NCI-H1417 (cell line): ENCODE results near the gene MRPS10.
"Not testable (repeated sequence)": the region's sequence is repeated elsewhere in the genome, so short reads cannot be mapped to it uniquely, and the experiment has no call there.

Source experiments
- DNase-seq, 3 experiments: peaks; one replicate each; lab custom pipeline; 2025; lab: John Stamatoyannopoulos, UW

The MRPS10 gene

DNA sequence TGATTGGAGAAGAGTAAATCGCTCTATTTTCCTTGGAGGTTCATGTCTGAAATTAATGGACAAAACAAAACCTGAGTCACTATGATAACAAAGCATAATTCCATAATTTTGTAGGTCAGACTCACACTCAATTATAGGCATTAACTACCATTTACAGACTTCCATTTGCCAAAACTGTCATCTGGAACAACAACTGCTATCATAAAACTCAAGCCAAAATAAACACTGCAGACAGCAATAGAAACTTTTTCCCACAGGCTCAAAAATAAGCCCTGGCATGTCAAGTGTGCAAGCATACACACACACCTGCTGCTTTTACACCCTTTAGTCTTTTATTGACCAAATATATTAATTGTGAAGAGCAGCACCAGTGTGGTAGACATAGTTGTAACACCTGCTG lies 7.1 kb downstream of the MRPS10 start:
- peak in 2 of 3 experiments; percentile 66 to 95 for DNase-seq

DNA sequence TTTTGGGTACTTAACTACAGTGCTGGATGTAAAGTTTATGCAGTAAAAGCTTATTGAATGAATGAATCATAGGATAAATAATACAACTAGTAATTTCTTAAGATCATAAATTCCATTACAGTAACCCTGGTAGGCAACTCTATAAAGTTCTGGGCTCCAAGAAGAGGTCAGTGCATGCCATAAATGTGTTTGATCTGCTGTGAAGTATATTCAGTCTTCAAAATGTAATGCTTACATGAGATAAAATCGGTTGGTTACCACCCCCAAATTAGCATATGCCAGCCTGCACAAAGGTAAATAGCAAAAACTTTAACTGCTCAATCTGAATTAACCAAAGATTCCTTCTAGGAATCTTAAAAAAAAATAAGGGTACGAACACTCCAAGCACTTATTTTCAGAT lies 10.1 kb downstream of the MRPS10 start:
- DNase-seq = not testable (repeated sequence)

DNA sequence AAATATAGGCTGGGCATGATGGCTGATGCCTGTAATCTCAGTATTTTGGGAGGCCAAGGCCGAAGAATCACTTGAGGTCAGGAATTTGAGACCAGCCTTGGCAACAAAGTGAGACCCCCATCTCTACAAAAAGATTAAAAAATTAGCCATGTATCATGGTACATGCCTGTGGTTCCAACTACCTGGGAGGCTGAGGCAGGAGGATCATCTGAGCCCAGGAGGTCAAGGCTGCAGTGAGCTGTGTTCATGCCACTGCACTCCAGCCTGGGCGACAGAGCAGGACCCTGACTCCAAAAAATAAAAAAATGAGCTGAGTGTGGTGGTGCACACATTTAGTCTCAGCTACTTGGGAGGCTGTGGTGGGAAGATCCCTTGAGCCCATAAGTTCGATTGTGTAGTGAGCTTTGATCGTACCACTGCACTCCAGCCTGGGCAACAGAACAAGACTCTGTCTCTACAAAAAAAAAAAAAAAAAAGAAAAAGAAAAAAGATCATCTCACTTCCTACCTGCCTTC lies 12.8 kb downstream of the MRPS10 start:
- no peak for DNase-seq

- DNase-seq = no peak
These were observed 14.5 kb downstream of the MRPS10 start for GRCh38 chr6:42203183-42203582.

DNA sequence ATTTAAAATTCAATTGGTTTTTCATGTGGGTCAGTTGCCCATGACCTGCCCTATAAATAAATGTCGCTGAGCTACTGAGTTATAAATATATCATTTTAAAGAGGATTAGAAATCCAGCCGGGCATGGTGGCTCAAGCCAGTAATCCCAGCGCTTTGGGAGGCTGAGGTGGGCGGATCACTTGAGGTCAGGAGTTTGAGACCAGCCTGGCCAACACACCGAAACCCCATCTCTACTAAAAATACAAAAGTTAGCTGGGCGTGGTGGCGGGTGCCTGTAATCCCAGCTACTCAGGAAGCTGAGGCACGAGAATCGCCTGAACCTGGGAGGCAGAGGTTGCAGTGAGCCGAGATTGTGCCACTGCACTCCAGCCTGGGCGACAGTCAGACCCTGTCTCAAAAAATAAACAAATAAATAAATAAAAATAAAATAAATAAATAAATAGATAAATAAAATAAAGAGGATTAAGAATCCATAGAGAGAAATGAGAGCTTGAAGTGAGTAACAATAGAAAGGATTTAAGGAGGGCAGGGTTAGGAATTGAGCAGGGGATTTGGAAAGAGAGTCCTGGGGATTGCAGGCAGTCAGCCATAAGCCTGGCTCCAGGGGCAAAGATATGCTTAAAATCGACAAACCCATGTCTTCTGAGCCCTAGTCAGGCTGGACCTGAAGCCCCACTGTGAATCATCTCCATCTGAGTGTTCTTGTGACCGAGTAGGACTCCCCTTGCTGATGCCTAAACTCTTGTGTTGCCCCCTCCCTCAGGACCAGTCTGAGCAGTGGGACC lies 15.3 kb downstream of the MRPS10 start:
- DNase-seq = not testable (repeated sequence)

DNA sequence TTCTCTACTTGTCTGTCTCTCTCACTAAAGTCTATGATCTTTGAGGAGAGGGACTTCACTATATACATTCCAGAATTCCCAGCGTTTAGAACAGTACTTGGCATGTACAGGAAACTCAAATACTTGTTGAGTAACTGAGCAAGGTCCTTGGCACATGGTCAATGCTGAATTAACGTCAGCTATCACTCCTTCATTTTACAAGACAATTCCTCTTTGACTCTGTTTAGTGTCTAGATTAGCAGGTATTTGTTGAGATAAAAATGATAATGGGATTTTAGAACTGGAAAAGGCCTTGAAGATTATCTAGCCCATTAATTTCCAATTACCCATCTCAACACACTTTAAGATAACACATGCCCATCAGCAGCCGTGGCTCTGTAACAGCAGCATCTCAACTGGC lies 16.3 kb downstream of the MRPS10 start:
- DNase-seq = no peak

DNA sequence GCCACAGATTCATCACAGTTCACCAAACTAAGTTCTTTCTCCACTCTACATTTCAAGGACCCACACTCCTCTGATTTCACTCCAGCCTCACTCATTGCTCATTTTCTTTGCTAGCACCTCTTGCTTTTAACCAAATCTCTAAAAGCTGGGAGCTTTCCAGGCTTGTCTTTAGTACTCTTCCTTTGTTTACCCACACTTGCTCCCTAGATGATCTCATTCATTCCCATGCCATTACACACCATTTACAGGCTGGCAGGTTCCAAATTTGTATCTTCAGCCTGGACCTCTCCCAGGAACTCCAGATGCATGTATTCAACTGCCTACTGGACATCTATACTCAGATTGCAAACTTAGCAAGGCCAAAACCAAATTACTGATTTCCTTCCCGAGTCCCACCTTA lies 17.6 kb downstream of the MRPS10 start:
- DNase-seq = no peak

DNA sequence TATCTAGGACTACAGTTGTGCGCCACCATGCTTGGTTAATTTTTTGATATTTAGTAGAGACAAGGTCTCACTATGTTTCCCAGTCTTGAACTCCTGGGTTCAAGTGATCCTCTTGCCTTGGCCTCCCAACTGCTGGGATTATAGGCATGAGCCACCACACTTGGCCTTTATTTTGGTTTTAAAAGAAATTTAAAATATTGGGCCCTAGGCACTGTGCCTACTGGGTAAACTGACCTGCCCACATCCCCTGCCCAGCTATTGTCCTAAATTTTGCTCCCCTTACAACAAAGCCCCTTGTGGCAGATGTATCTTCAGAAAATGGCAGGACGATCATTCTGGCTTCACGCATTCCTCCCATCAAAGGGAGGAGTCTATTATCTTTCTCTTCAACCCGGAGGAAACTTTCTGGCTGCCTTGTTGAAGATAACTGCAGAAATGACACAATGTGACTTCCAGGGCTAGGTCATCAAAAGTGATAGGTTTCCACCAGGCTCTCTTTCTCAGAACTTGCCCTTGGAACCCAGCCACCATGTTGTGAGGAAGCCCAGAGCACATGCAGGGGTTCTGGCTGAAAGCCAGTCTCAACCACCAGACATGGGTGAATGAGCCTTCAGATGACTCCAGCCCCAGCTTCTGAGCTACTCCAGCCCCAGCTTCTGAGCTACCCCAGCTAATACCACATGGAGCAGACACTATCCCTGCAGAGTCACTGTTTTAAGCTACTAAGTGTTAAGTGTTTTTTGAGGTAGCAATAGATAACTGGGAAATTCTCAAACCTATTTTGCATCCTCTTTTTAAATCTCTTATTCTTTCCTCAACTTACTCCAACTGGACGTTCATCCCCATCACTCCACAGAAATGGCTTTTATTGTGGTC lies 18.3 kb downstream of the MRPS10 start:
- no peak for DNase-seq

DNA sequence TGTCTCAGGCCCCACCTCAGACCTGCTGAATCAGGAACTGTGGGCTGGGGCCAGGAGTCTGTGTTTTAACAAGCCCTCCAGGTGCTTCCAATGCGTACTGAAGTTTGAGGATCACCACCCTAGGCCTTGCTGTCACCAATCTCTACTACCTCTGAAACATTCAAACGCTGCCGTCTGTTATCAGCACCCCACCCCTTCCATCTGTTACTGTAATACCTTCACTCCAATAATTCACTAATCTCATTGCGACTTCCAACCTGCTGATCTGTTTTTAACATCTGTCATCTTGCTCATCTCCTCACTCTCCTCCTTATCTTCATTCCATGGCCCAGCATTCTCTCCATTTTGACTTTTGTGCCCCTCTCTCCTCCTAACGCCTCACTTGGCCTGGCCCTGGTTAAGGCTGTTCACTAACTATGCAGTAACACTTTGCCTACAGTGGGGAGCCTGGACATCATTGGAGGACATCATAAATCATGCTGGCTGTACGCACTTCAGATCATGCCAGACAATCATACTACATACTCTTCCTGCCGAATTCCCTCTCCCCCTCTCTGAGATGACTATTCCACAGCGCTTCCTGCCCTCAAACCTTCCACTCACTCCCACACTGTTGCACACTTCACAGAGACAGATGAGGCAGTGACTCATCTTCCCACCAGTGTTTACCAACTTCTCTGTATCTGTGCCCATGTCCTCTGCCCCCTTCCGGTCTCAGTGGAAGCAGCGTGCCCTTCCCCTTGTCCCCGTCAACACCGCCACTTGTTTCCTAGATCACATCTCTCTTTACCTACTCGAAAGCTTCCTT lies 19.9 kb downstream of the MRPS10 start:
- DNase-seq = peak in 2 of 3 experiments; percentile 4 to 32

- no peak for DNase-seq
These were observed 22.2 kb downstream of the MRPS10 start for GRCh38 chr6:42195415-42195814.

GRCh38 chr6:42194056-42194455 lies 23.6 kb downstream of the MRPS10 start:
- DNase-seq = no peak

DNA sequence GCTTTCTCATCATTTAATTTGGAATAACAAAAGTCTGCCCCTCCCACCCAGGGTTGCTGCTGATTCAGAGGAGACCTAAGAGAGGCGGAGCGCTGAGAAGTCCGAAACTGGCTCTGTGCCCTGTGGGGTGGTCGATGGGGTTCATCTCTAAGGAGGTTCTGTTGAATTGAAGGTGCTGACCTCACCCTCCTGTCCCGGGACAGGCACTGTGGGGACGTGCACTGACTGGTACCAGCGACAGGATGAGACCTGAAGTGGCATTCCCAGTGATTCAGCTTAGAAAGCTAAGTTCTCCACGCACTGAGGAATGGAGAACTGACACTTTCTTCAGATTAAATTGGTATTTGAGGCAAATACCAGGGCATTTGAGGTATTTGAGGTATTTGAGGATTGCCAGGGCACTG lies 24.2 kb downstream of the MRPS10 start:
- no peak for DNase-seq

DNA sequence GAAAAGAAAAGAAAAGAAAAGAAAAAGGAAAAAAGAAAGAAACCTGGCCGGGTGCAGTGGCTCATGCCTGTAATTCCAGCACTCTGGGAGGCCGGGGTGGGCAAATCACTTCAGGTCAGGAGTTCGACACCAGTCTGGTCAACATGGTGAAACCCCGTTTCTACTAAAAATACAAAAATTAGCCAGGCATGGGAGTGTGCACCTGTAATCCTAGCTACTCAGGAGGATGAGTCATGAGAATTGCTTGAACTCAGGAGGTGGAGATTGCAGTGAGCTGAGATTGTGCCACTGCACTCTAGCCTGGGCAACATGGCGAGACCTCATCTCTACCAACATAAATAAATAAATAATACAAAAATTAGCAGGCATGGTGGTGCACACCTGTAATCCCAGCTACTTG lies 25.3 kb downstream of the MRPS10 start:
- not testable (repeated sequence) for DNase-seq

- DNase-seq = no peak
These were observed 27.0 kb downstream of the MRPS10 start for GRCh38 chr6:42190554-42191183.

- no peak for DNase-seq
These were observed 29.3 kb downstream of the MRPS10 start for GRCh38 chr6:42188406-42188805.

DNA sequence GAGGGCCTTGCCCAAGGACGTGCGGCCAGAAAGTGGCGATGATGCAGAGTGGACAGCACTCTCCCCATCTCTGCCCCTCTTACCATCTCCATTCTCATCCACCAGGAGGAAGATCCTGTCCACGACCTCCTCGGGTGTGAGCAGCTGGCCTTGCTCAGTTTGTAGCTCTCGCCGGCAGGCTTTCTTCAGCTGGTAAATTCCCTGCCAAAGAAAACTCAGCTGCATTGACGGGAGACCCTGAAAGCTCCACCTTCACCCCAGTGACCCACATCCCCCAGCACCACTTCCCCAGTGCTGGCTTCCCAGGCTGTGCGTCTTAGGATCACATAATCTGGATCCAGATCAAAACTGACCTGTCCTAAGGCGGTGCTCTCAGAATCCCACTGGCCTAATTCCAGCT lies 32.1 kb downstream of the MRPS10 start:
- DNase-seq = no peak

- DNase-seq = no peak
These were observed 33.2 kb downstream of the MRPS10 start for GRCh38 chr6:42184475-42184874.

DNA sequence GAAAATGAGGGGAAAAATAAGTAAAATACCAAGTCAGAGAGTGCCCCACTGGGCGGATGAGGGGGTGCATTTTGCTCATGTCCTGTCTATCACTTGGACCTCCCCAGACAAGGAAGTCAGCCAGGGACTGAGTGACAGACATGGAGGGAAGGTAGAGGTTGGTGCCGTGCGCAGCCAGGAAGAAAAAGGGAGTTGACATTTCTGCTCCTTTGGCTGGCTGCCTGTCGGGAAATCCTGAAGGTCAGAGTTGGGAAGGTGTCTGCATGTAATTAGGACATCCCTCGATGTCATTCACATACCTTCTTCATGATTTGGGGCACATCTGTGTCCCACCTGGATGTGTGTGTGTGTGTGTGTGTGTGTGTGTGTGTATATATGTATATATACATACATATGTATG lies 35.6 kb downstream of the MRPS10 start:
- no peak for DNase-seq

- no peak for DNase-seq
These were observed 37.7 kb downstream of the MRPS10 start for GRCh38 chr6:42179945-42180313.

- no peak for DNase-seq
These were observed 38.3 kb downstream of the MRPS10 start for GRCh38 chr6:42179261-42179944.
